H9 (cell line): ENCODE data around the gene SYT11. TPM values are rescaled to one million over a fixed set of nuclear protein-coding genes. Genes with fewer than 3 reads are reported as not detected.

ENCODE experiments used
- DNase-seq: peaks from one replicate; pipeline ENCODE4 v3.0.0-alpha.2; 2017
- H2AFZ ChIP-seq: one replicate; pipeline ENCODE4 v1.6.1; 2013; ENCODE audit warnings: mild to moderate bottlenecking, low read length, control low read depth, moderate library complexity
- H2AK5ac ChIP-seq: 2 replicates; pipeline ENCODE4 v1.6.1; 2013; ENCODE audit warnings: low read length, control low read depth, mixed read lengths; ENCODE audit not compliant: insufficient read length
- H2BK120ac ChIP-seq: one replicate; pipeline ENCODE4 v1.6.1; 2013; ENCODE audit warnings: low read depth, mild to moderate bottlenecking, low read length, control low read depth, inconsistent platforms; ENCODE audit not compliant: poor library complexity, severe bottlenecking
- H2BK12ac ChIP-seq: 2 replicates; pipeline ENCODE4 v1.6.1; 2013; ENCODE audit warnings: low read length, control low read depth, mixed read lengths, low read depth; ENCODE audit not compliant: insufficient read length
- H2BK15ac ChIP-seq: 2 replicates; pipeline ENCODE4 v1.6.1; 2013; ENCODE audit warnings: low read depth, low read length, control low read depth
- H2BK20ac ChIP-seq: one replicate; pipeline ENCODE4 v1.6.1; 2013; ENCODE audit warnings: low read depth, mild to moderate bottlenecking, low read length, control low read depth, inconsistent platforms; ENCODE audit not compliant: poor library complexity, severe bottlenecking
- H2BK5ac ChIP-seq: 2 replicates; pipeline ENCODE4 v1.6.1; 2013; ENCODE audit warnings: low read length, control low read depth, mixed read lengths; ENCODE audit not compliant: insufficient read length
- H3K14ac ChIP-seq: 2 replicates; pipeline ENCODE4 v1.6.1; 2013; ENCODE audit warnings: low read length, control low read depth; ENCODE audit not compliant: insufficient read depth
- H3K18ac ChIP-seq: 2 replicates; pipeline ENCODE4 v1.6.1; 2013; ENCODE audit warnings: low read depth, mild to moderate bottlenecking, mixed read lengths, low read length, control low read depth; ENCODE audit not compliant: insufficient read length
- H3K23ac ChIP-seq: 2 replicates; pipeline ENCODE4 v1.6.1; 2013; ENCODE audit warnings: low read length, control low read depth, mixed read lengths, low read depth; ENCODE audit not compliant: insufficient read length
- H3K23me2 ChIP-seq: 2 replicates; pipeline ENCODE4 v1.6.1; 2013; ENCODE audit warnings: low read depth, mild to moderate bottlenecking, mixed read lengths, low read length, control low read depth; ENCODE audit not compliant: insufficient read length, poor library complexity, severe bottlenecking
- H3K27ac ChIP-seq: 2 replicates; pipeline ENCODE4 v1.5.1; 2013; ENCODE audit warnings: low read length, control low read depth, mixed read lengths, low read depth; ENCODE audit not compliant: insufficient read length
- H3K27me3 ChIP-seq: 2 replicates; pipeline ENCODE4 v1.6.1; 2013; ENCODE audit warnings: low read length, control low read depth, inconsistent platforms; ENCODE audit not compliant: insufficient read depth
- H3K4ac ChIP-seq: 2 replicates; pipeline ENCODE4 v1.6.1; 2013; ENCODE audit warnings: low read depth, mild to moderate bottlenecking, control low read depth, inconsistent platforms, low read length, moderate library complexity
- H3K4me1 ChIP-seq: 2 replicates; pipeline ENCODE4 v1.6.1; 2013; ENCODE audit warnings: low read length, control low read depth, inconsistent platforms; ENCODE audit not compliant: insufficient read depth
- H3K4me2 ChIP-seq: 2 replicates; pipeline ENCODE4 v1.6.1; 2013; ENCODE audit warnings: low read length, control low read depth, mixed read lengths; ENCODE audit not compliant: insufficient read length, insufficient read depth
- H3K56ac ChIP-seq: 2 replicates; pipeline ENCODE4 v1.6.1; 2013; ENCODE audit warnings: low read depth, mild to moderate bottlenecking, mixed read lengths, low read length, control low read depth; ENCODE audit not compliant: insufficient read length
- H3K79me1 ChIP-seq: 2 replicates; pipeline ENCODE4 v1.6.1; 2013; ENCODE audit warnings: low read depth, mild to moderate bottlenecking, moderate library complexity, low read length, control low read depth, inconsistent platforms; ENCODE audit not compliant: insufficient read depth, poor library complexity, severe bottlenecking
- H3K79me2 ChIP-seq: 2 replicates; pipeline ENCODE4 v1.6.1; 2013; ENCODE audit warnings: low read length, control low read depth, inconsistent platforms; ENCODE audit not compliant: insufficient read depth
- H3K9ac ChIP-seq: 2 replicates; pipeline ENCODE4 v1.6.1; 2013; ENCODE audit warnings: low read length, control low read depth, mixed read lengths; ENCODE audit not compliant: insufficient read length; ENCODE audit errors: extremely low read depth
- H3K9me3 ChIP-seq: one replicate; pipeline ENCODE4 v1.6.1; 2013; ENCODE audit warnings: low read depth, low read length, inconsistent platforms; ENCODE audit not compliant: control insufficient read depth
- H3T11ph ChIP-seq: one replicate; pipeline ENCODE4 v1.6.1; 2013; ENCODE audit warnings: mild to moderate bottlenecking, low read length, control low read depth, inconsistent platforms
- H4K20me1 ChIP-seq: one replicate; pipeline ENCODE4 v1.6.1; 2013; ENCODE audit not compliant: control insufficient read depth, insufficient read length, insufficient read depth
- H4K5ac ChIP-seq: 2 replicates; pipeline ENCODE4 v1.6.1; 2013; ENCODE audit warnings: low read depth, mild to moderate bottlenecking, mixed read lengths, low read length, control low read depth; ENCODE audit not compliant: insufficient read length
- H4K8ac ChIP-seq: replicated peaks from 2 replicates; pipeline ENCODE4 v1.6.1; 2013; ENCODE audit warnings: low read length, control low read depth, mixed read lengths, low read depth; ENCODE audit not compliant: insufficient read length
- H4K91ac ChIP-seq: 2 replicates; pipeline ENCODE4 v1.6.1; 2013; ENCODE audit warnings: low read depth, mild to moderate bottlenecking, moderate library complexity, mixed read lengths, low read length, control low read depth; ENCODE audit not compliant: insufficient read length
- H3K27ac Mint-ChIP-seq, 3 experiments: 2 replicates in 2 of 3; 3 replicates in 1 of 3; pipeline ENCODE4 v1.8.0; 2020 to 2021; ENCODE audit warnings: mixed read lengths in 3 of 3, mild to moderate bottlenecking in 1 of 3, moderate library complexity in 1 of 3
- H3K27me3 Mint-ChIP-seq: 2 replicates; pipeline ENCODE4 v1.8.0; 2021; ENCODE audit warnings: low read depth, mild to moderate bottlenecking, moderate library complexity, mixed read lengths
- H3K36me3 Mint-ChIP-seq, 3 experiments: 2 replicates in 2 of 3; 3 replicates in 1 of 3; pipeline ENCODE4 v1.8.0; 2020 to 2021; ENCODE audit warnings: low read depth in 3 of 3, mixed read lengths in 3 of 3; ENCODE audit not compliant: insufficient read depth in 1 of 3
- H3K4me1 Mint-ChIP-seq, 2 experiments: 2 replicates each; pipeline ENCODE4 v1.8.0; 2020; ENCODE audit warnings: mixed read lengths in 2 of 2
- H3K4me3 Mint-ChIP-seq, 2 experiments: 2 replicates in 1 of 2; 3 replicates in 1 of 2; pipeline ENCODE4 v1.8.0; 2020 to 2021; ENCODE audit warnings: mild to moderate bottlenecking in 2 of 2, mixed read lengths in 2 of 2, moderate library complexity in 1 of 2
- H3K9me3 Mint-ChIP-seq, 2 experiments: 2 replicates in 1 of 2; 3 replicates in 1 of 2; pipeline ENCODE4 v1.8.0; 2020; ENCODE audit warnings: mild to moderate bottlenecking in 2 of 2, mixed read lengths in 2 of 2, moderate library complexity in 1 of 2
- WGBS: extraction: QIAGEN DNeasy Blood & Tissue Kit; methylation state at CpG from one replicate; pipeline ENCODE4 v1.1.7; 2013; ENCODE audit warnings: missing lambda C conversion rate, low lambda C conversion rate, mixed read lengths; ENCODE audit not compliant: insufficient read length; ENCODE audit errors: extremely low coverage; 5-methylcytosine and 5-hydroxymethylcytosine counted together
- total RNA-seq: library from RNA; stranded (reverse); gene quantifications from 2 replicates; pipeline ENCODE4 v1.2.1, GENCODE V29; 2021
- TF ChIP-seq, protein P1 (sequence below): fragments of 200-600 bp; sonication (generic); conservative IDR thresholded peaks from 3 replicates; pipeline ENCODE4 v1.8.0; 2021; ENCODE audit warnings: antibody characterized with exemption, mild to moderate bottlenecking

SYT11 gene
- total RNA-seq, 1 experiment from 2014 or later = 0.28 TPM

DNA sequence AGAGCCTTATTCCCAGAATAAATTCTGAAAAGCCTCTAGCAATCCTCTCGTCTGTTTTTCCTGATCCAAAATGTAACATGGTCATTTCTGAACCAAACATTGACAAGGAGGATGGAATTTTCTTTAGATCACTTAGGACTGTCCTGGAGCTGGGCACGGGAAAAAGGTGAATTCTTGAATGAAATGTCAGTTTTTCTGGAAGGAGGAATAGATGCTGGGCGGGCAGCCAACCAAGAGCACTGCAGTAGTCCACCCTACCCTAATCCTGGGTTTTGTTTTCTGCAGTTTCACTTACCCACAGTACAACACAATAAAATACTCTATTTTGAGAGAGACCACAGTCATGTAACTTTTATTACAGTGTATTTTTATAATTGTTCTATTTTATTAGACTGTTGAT, 30.9 kb downstream of the SYT11 start:
- Histone ChIP-seq H3K18ac (no peak overlapping the region), H3T11ph (no peak overlapping the region), H2BK15ac (no peak overlapping the region), H2AK5ac (no peak overlapping the region), H3K4me2 (no peak overlapping the region), H3K27ac (no peak overlapping the region), H2AFZ (no peak overlapping the region), H3K23me2 (no peaks in the 10 kb centered on the region), H3K9me3 (no peaks in the 10 kb centered on the region), H3K14ac (no peak overlapping the region), H2BK5ac (no peak overlapping the region), H3K4me1 (no peaks in the 10 kb centered on the region), H4K20me1 (no peaks in the 10 kb centered on the region), H2BK12ac (no peak overlapping the region), H3K23ac (no peak overlapping the region), H2BK120ac (no peak overlapping the region), H4K5ac (no peak overlapping the region), H3K79me2 (no peaks in the 10 kb centered on the region), H3K4ac (no peak overlapping the region), H4K91ac (no peak overlapping the region), H3K56ac (no peak overlapping the region), H3K27me3 (no peaks in the 10 kb centered on the region), H4K8ac (no peak overlapping the region), H2BK20ac (no peak overlapping the region), H3K9ac (no peak overlapping the region), H3K79me1 (no peaks in the 10 kb centered on the region)
- DNase-seq = no peak
- no peaks in the 10 kb centered on the region for H3K9me3 Mint-ChIP-seq
- H3K27ac Mint-ChIP-seq = no peak overlapping the region
- no peak overlapping the region for H3K4me3 Mint-ChIP-seq
- WGBS = no CpG with 5 or more reads among the region's 3 CpGs
- TF ChIP-seq, protein P1, sequence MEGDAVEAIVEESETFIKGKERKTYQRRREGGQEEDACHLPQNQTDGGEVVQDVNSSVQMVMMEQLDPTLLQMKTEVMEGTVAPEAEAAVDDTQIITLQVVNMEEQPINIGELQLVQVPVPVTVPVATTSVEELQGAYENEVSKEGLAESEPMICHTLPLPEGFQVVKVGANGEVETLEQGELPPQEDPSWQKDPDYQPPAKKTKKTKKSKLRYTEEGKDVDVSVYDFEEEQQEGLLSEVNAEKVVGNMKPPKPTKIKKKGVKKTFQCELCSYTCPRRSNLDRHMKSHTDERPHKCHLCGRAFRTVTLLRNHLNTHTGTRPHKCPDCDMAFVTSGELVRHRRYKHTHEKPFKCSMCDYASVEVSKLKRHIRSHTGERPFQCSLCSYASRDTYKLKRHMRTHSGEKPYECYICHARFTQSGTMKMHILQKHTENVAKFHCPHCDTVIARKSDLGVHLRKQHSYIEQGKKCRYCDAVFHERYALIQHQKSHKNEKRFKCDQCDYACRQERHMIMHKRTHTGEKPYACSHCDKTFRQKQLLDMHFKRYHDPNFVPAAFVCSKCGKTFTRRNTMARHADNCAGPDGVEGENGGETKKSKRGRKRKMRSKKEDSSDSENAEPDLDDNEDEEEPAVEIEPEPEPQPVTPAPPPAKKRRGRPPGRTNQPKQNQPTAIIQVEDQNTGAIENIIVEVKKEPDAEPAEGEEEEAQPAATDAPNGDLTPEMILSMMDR = no peak
- no peaks in the 10 kb centered on the region for H3K36me3 Mint-ChIP-seq
- H3K27me3 Mint-ChIP-seq = no peaks in the 10 kb centered on the region
- H3K4me1 Mint-ChIP-seq = no peaks in the 10 kb centered on the region
